LNCaP clone FGC (cell line): ENCODE measurements around the gene FOXL1.
"Not testable (repeated sequence)": the region's sequence is repeated elsewhere in the genome, so short reads cannot be mapped to it uniquely, and the experiment has no call there.

Experiments used
- DNase-seq: peaks from one replicate; pipeline ENCODE4 v3.0.0-alpha.2; 2011; ENCODE audit warnings: low read depth
- H3K4me3 ChIP-seq: 2 replicates; pipeline ENCODE4 v1.5.1; 2011; ENCODE audit warnings: mild to moderate bottlenecking, low read depth, low read length, control low read depth
- CTCF ChIP-seq: IDR thresholded peaks from 2 replicates; pipeline ENCODE4 v1.5.1; 2012; ENCODE audit warnings: mild to moderate bottlenecking; ENCODE audit not compliant: control insufficient read depth, insufficient read depth; ENCODE audit errors: extremely low read depth

The FOXL1 gene

GRCh38 chr16:86581458-86581857, 3.1 kb downstream of the FOXL1 start:
- no peak for TF ChIP-seq CTCF
- H3K4me3 ChIP-seq = no peak overlapping the region

GRCh38 chr16:86584071-86584685, 5.8 kb downstream of the FOXL1 start:
- no peak for DNase-seq
- no peak for TF ChIP-seq CTCF

More at GRCh38 chr16:86581458-86581857, 3.1 kb downstream of the FOXL1 start:
- DNase-seq = no peak

GRCh38 chr16:86584726-86585721, 6.7 kb downstream of the FOXL1 start:
- DNase-seq = no peak
- TF ChIP-seq CTCF = no peak
- no peak overlapping the region for H3K4me3 ChIP-seq

More at GRCh38 chr16:86584071-86584685, 5.8 kb downstream of the FOXL1 start:
- H3K4me3 ChIP-seq = no peak overlapping the region

DNA sequence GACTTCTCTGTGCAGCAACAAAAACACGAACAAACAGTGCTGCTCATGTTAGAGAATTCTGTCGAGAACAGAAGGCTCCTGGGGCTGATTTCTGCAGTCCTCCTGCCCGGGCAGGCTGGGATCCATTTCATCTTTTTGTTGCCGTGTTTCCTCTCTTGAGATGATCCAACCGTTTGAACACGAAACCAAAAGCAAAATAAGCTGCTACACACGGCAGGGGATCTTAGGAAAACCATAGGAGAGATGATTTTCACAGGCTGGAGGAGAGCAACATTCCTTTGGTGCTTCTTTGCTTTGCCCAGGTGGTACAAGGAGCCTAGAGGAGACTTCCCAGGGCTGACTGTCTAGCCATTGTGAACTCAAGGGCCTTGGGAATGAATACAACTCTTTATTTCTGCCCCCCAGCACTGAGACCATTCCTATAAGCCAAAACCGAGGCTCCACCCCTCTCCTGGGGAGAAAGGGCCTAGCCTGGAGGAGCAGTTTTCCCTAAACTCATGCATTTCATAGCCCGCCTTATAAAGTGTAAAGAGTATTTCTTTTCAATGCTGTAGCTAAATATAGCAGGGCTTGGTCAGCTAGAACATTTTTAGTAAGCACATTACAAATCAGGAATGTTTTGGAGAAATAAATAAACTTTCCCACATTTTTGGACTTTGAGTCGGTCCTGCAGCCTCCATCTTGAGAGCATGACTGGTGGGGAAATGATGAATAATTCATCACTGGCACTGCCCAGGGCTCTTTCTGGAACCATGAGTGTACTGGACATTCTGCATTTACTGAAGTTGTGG, 7.7 kb downstream of the FOXL1 start:
- H3K4me3 ChIP-seq = no peak overlapping the region
- DNase-seq = no peak
- TF ChIP-seq CTCF = no peak

DNA sequence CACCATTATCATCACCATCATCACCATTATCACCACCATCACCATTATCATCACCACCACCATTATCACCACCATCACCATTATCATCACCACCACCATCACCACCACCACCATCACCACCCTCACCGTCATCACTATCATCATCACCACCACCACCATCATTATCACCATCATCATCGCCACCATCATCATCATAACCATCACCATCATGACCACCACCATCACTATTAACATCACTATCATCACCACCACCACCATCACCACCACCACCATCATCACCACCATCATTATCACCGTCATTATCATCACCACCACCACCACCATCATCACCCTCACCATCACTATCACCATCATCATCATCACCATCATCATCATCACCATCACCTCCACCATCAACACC, 9.1 kb downstream of the FOXL1 start:
- H3K4me3 ChIP-seq = no peak overlapping the region
- no peak for TF ChIP-seq CTCF
- DNase-seq = no peak

GRCh38 chr16:86587955-86588354, 9.6 kb downstream of the FOXL1 start:
- not testable (repeated sequence) for DNase-seq, H3K4me3 ChIP-seq
